ENCODE measurements around the gene CAVIN2.
"Not testable (repeated sequence)": the region's sequence is repeated elsewhere in the genome, so short reads cannot be mapped to it uniquely, and the experiment has no call there.

Gene CAVIN2

GRCh38 chr2:191799526-191799925, 47.4 kb downstream of the CAVIN2 start:
- no peak for DNase-seq (ENCODE audit: low spot score)

GRCh38 chr2:191797942-191798876, 48.7 kb downstream of the CAVIN2 start:
- DNase-seq (ENCODE audit: low spot score), result no peak

GRCh38 chr2:191797500-191797899, 49.4 kb downstream of the CAVIN2 start:
- no peak for DNase-seq (ENCODE audit: low spot score)

GRCh38 chr2:191795715-191796114, 51.2 kb downstream of the CAVIN2 start:
- no peak for DNase-seq (ENCODE audit: low spot score)

- DNase-seq (ENCODE audit: low spot score), result no peak
Measured at GRCh38 chr2:191791953-191792560, 54.8 kb downstream of the CAVIN2 start.

GRCh38 chr2:191790737-191791136, 56.2 kb downstream of the CAVIN2 start:
- DNase-seq (ENCODE audit: low spot score), result no peak

- no peak for DNase-seq (ENCODE audit: low spot score)
Measured at GRCh38 chr2:191789796-191790195, 57.1 kb downstream of the CAVIN2 start.

- DNase-seq (ENCODE audit: low spot score), result no peak
Measured at GRCh38 chr2:191786694-191787093, 60.2 kb downstream of the CAVIN2 start.

GRCh38 chr2:191785651-191786050, 61.2 kb downstream of the CAVIN2 start:
- DNase-seq (ENCODE audit: low spot score), result not testable (repeated sequence)
